Inflammatory macrophage treated with lipopolysaccharide for 4 hours (primary cell): ENCODE results near the gene MYOM1.
A peak's percentile ranks its signal among the peaks of the same experiment; 100 is the strongest.
"Not testable (repeated sequence)": the region's sequence is repeated elsewhere in the genome, so short reads cannot be mapped to it uniquely, and the experiment has no call there.

Experiments
- DNase-seq: peaks from one replicate; pipeline ENCODE4 v3.0.0-alpha.2; 2020

Gene MYOM1

GRCh38 chr18:3248658-3249359 is 29.0 kb upstream of the MYOM1 start:
- DNase-seq = peak; percentile 84

GRCh38 chr18:3248062-3248657 is 28.4 kb upstream of the MYOM1 start:
- peak; percentile 69 for DNase-seq

- DNase-seq = peak; percentile 98
Measured at GRCh38 chr18:3247240-3248061, 27.7 kb upstream of the MYOM1 start, which contains the start of gene MYL12A. TSS of gene MYL12A (plus strand) at chr18:3247801. CDS start at chr18:3253248, 5,447 bp downstream.

- DNase-seq = peak; percentile 56
Measured at GRCh38 chr18:3246635-3247239, 27.0 kb upstream of the MYOM1 start.

GRCh38 chr18:3245853-3246634 is 26.3 kb upstream of the MYOM1 start:
- DNase-seq = peak; percentile 91

- DNase-seq = no peak
Measured at GRCh38 chr18:3245185-3245564, 25.4 kb upstream of the MYOM1 start.

GRCh38 chr18:3238742-3239141 is 19.0 kb upstream of the MYOM1 start:
- no peak for DNase-seq

GRCh38 chr18:3236470-3236869 is 16.7 kb upstream of the MYOM1 start:
- no peak for DNase-seq

GRCh38 chr18:3235846-3236245 is 16.1 kb upstream of the MYOM1 start:
- no peak for DNase-seq

GRCh38 chr18:3234457-3234856 is 14.7 kb upstream of the MYOM1 start:
- no peak for DNase-seq

- DNase-seq = no peak
Measured at GRCh38 chr18:3233433-3234168, 13.8 kb upstream of the MYOM1 start.

- DNase-seq = no peak
Measured at GRCh38 chr18:3233004-3233403, 13.2 kb upstream of the MYOM1 start.

- peak; percentile 76 for DNase-seq
Measured at GRCh38 chr18:3230401-3231334, 10.9 kb upstream of the MYOM1 start.

GRCh38 chr18:3226048-3226447 is 6.3 kb upstream of the MYOM1 start:
- no peak for DNase-seq

GRCh38 chr18:3225588-3225987 is 5.8 kb upstream of the MYOM1 start:
- DNase-seq = no peak

GRCh38 chr18:3224223-3224622 is 4.5 kb upstream of the MYOM1 start:
- DNase-seq = no peak

- no peak for DNase-seq
Measured at GRCh38 chr18:3223356-3223755, 3.6 kb upstream of the MYOM1 start.

GRCh38 chr18:3221496-3221895 is 1.7 kb upstream of the MYOM1 start:
- DNase-seq = no peak

GRCh38 chr18:3220868-3221267 is 1.1 kb upstream of the MYOM1 start:
- DNase-seq = not testable (repeated sequence)

- DNase-seq = no peak
Measured at GRCh38 chr18:3219241-3219630, 532 bp downstream of the MYOM1 start.

GRCh38 chr18:3218819-3219218 is 949 bp downstream of the MYOM1 start:
- DNase-seq = no peak
